IMR-90 (cell line): ENCODE measurements around the gene ERMP1. TPM values are rescaled to one million over a fixed set of nuclear protein-coding genes. Genes with fewer than 3 reads are reported as not detected.

ENCODE experiments used
- ATAC-seq: fragments of 200-7000 bp; cut with Tn5 transposase; 2 replicates; pipeline ENCODE4 v1.9.1; 2020; ENCODE audit warnings: low read depth, mild to moderate bottlenecking, moderate library complexity
- BruUV-seq: library from RNA; stranded (reverse); fragments of 400-500 nt; replicated peaks from 2 replicates; lab custom pipeline; 2021; lab: Mats Ljungman, UMichigan
- CTCF ChIA-PET: fragments of 300-600 bp; formaldehyde crosslinking; extraction: SDS; loops from one replicate; lab custom pipeline; 2021; ENCODE audit warnings: antibody characterized with exemption; lab: Yijun Ruan, JAX
- POLR2A ChIA-PET: fragments of 300-600 bp; sonication (Branson Sonifier 250); formaldehyde crosslinking; loops from one replicate; lab custom pipeline; 2022; ENCODE audit warnings: antibody characterized with exemption; ENCODE audit not compliant: unreplicated experiment; lab: Charles Lee
- DNase-seq: peaks from one replicate; pipeline ENCODE4 v3.0.0; 2013
- H2AFZ ChIP-seq: replicated peaks from 2 replicates; pipeline ENCODE3; 2013; ENCODE audit warnings: low read length, mild to moderate bottlenecking; ENCODE audit not compliant: poor library complexity
- H2AK5ac ChIP-seq: 2 replicates; pipeline ENCODE4 v1.6.1; 2013; ENCODE audit warnings: low read depth, low read length, inconsistent platforms
- H2AK9ac ChIP-seq: replicated peaks from 2 replicates; pipeline ENCODE3; 2013; ENCODE audit warnings: mild to moderate bottlenecking, low read depth, low read length, moderate library complexity; ENCODE audit not compliant: poor library complexity
- H2BK120ac ChIP-seq: 2 replicates; pipeline ENCODE4 v1.6.1; 2013; ENCODE audit warnings: low read depth, low read length, inconsistent platforms
- H2BK15ac ChIP-seq: 3 replicates; pipeline ENCODE4 v1.6.1; 2013; ENCODE audit warnings: low read depth, low read length, inconsistent platforms
- H2BK20ac ChIP-seq: 2 replicates; pipeline ENCODE4 v1.6.1; 2013; ENCODE audit warnings: low read depth, mild to moderate bottlenecking, inconsistent platforms, low read length, moderate library complexity
- H2BK5ac ChIP-seq: 2 replicates; pipeline ENCODE4 v1.6.1; 2013; ENCODE audit warnings: mild to moderate bottlenecking, low read depth, low read length, inconsistent platforms; ENCODE audit not compliant: poor library complexity, severe bottlenecking
- H3K14ac ChIP-seq: replicated peaks from 2 replicates; pipeline ENCODE4 v1.6.1; 2013; ENCODE audit warnings: low read depth, low read length, inconsistent platforms
- H3K18ac ChIP-seq: 2 replicates; pipeline ENCODE4 v1.6.1; 2013; ENCODE audit warnings: low read depth, low read length, control low read depth
- H3K23ac ChIP-seq: 2 replicates; pipeline ENCODE4 v1.6.1; 2013; ENCODE audit warnings: low read depth, low read length, inconsistent platforms
- H3K27ac ChIP-seq: 2 replicates; pipeline ENCODE4 v1.5.1; 2013; ENCODE audit warnings: mild to moderate bottlenecking, control low read depth, low read length; ENCODE audit not compliant: insufficient read depth
- H3K27me3 ChIP-seq: 2 replicates; pipeline ENCODE4 v1.6.1; 2013; ENCODE audit warnings: low read length; ENCODE audit not compliant: control insufficient read depth, insufficient read depth
- H3K36me3 ChIP-seq: 2 replicates; pipeline ENCODE4 v1.6.1; 2013; ENCODE audit warnings: low read length, mixed read lengths; ENCODE audit not compliant: control insufficient read depth, insufficient read depth
- H3K4ac ChIP-seq: 2 replicates; pipeline ENCODE4 v1.6.1; 2013; ENCODE audit warnings: low read depth, low read length, inconsistent platforms
- H3K4me1 ChIP-seq: 2 replicates; pipeline ENCODE4 v1.6.1; 2013; ENCODE audit warnings: low read length, mixed read lengths; ENCODE audit not compliant: control insufficient read depth, insufficient read depth
- H3K4me2 ChIP-seq: 2 replicates; pipeline ENCODE4 v1.6.1; 2013; ENCODE audit warnings: low read depth, mild to moderate bottlenecking, control low read depth, low read length, moderate library complexity
- H3K4me3 ChIP-seq: 2 replicates; pipeline ENCODE4 v1.5.1; 2013; ENCODE audit warnings: low read depth, mild to moderate bottlenecking, control low read depth, low read length, moderate library complexity; ENCODE audit not compliant: insufficient read depth
- H3K56ac ChIP-seq: 2 replicates; pipeline ENCODE4 v1.6.1; 2013; ENCODE audit warnings: low read length, inconsistent platforms; ENCODE audit not compliant: insufficient read depth; ENCODE audit errors: extremely low read depth
- H3K79me1 ChIP-seq, 2 experiments: 2 replicates each; pipeline ENCODE4 v1.6.1; 2013; ENCODE audit warnings: low read length in 2 of 2, inconsistent platforms in 1 of 2, low read depth in 1 of 2
- H3K9ac ChIP-seq: 2 replicates; pipeline ENCODE4 v1.6.1; 2013; ENCODE audit warnings: low read depth, low read length, control low read depth
- H3K9me1 ChIP-seq: 2 replicates; pipeline ENCODE4 v1.6.1; 2013; ENCODE audit warnings: low read length, inconsistent platforms; ENCODE audit not compliant: insufficient read depth
- H3K9me3 ChIP-seq: 2 replicates; pipeline ENCODE4 v1.6.1; 2013; ENCODE audit warnings: low read length; ENCODE audit not compliant: control insufficient read depth, insufficient read depth
- H4K20me1 ChIP-seq: 2 replicates; pipeline ENCODE4 v1.6.1; 2013; ENCODE audit warnings: low read length, inconsistent platforms; ENCODE audit not compliant: insufficient read depth
- H4K5ac ChIP-seq: 2 replicates; pipeline ENCODE4 v1.6.1; 2013; ENCODE audit warnings: mild to moderate bottlenecking, low read depth, low read length, control low read depth
- H4K8ac ChIP-seq, 2 experiments: 2 replicates each; pipeline ENCODE4 v1.6.1; 2013; ENCODE audit warnings: low read depth in 2 of 2, low read length in 2 of 2, control low read depth in 1 of 2, inconsistent platforms in 1 of 2
- H4K91ac ChIP-seq: 2 replicates; pipeline ENCODE4 v1.6.1; 2013; ENCODE audit warnings: low read depth, low read length, inconsistent platforms; ENCODE audit not compliant: insufficient read depth
- CTCF ChIP-seq: conservative IDR thresholded peaks from 2 replicates; pipeline ENCODE4 v1.5.1; 2012; ENCODE audit warnings: mild to moderate bottlenecking, low read depth, low read length, improper control_type of control experiment
- ELK1 ChIP-seq: fragments of 150-350 bp; IDR thresholded peaks from 2 replicates; pipeline ENCODE4 v1.6.1; 2016; ENCODE audit warnings: low read depth, mild to moderate bottlenecking, low read length, moderate library complexity, borderline replicate concordance
- FOS ChIP-seq: fragments of 150-350 bp; IDR thresholded peaks from 2 replicates; pipeline ENCODE4 v1.6.1; 2016; ENCODE audit warnings: low read depth, low read length
- WGBS, 2 experiments: methylation state at CpG; one replicate each; pipeline versions ENCODE4 v1.1.5 to v1.1.7; 2013; ENCODE audit warnings: missing lambda C conversion rate in 2 of 2; ENCODE audit not compliant: insufficient read length in 1 of 2; ENCODE audit errors: extremely low coverage in 2 of 2; 5-methylcytosine and 5-hydroxymethylcytosine counted together
- dilution Hi-C: fragments of 300-500 bp; cut with HindIII; formaldehyde crosslinking; loops from one replicate; pipeline ENCODE4 v1.14.3; 2018; ENCODE audit warnings: low sequenced_read_pairs; ENCODE audit not compliant: unreplicated experiment
- in situ Hi-C: fragments of 300-500 bp; cut with MboI; formaldehyde crosslinking; loops from 3 replicates; pipeline ENCODE4 v1.14.3; 2019; ENCODE audit warnings: low sequenced_read_pairs, inconsistent platforms, mixed read lengths
- intact Hi-C: fragments of 100-400 bp; cut with micrococcal nuclease; formaldehyde crosslinking; loops from 2 replicates; pipeline ENCODE4 v1.10.0; 2022
- polyA plus RNA-seq, 3 experiments: library from polyadenylated mRNA; depleted of rRNA; stranded (reverse); fragments of >200 nt; gene quantifications; 2 replicates each; pipeline ENCODE4 v1.2.3, GENCODE V29; 2012; ENCODE audit warnings: low replicate concordance in 1 of 3
- total RNA-seq: library from RNA; depleted of rRNA; stranded (reverse); fragments of >200 nt; gene quantifications from 2 replicates; pipeline ENCODE4 v1.2.3, GENCODE V29; 2012
- TF ChIP-seq, protein P1 (sequence below): fragments of 150-350 bp; IDR thresholded peaks from 2 replicates; pipeline ENCODE4 v1.6.1; 2017; ENCODE audit warnings: mild to moderate bottlenecking, antibody characterized with exemption, low read length, low read depth

The ERMP1 gene
- total and polyA plus RNA-seq, 2 of the 4 experiments (the other 2 are of a cell fraction) = 2.2 to 4.7 TPM

DNA sequence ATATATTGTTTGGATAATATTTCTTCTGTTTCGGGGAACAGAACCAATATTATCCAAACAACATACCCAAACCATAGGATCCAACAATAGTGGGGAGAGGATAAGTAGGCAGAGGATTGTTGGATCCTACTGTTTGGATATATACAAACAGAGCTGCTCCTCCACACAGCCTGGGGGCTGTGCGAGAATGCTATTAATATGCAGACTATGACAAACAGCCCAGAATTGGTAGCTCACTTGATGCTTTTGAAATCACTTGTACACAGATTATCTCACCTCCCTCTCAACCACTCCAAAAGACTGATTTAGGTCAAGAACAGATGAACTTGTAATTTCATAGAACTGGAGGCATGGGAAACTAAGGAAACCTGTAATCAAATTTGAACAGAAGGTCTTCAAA lies 33.4 kb upstream of the ERMP1 start:
- H3K4me3 ChIP-seq = no peak overlapping the region
- H2AK9ac ChIP-seq = no peak overlapping the region
- ChIA-PET POLR2A (no interaction called here), CTCF (interaction anchor here (1.0 kb wide), 1 partner anchor 19 kb away, joined by 3 read pairs; no protein-coding TSS in a partner anchor)
- H4K5ac ChIP-seq = no peak overlapping the region
- no peak for TF ChIP-seq CTCF
- TF ChIP-seq, protein P1, sequence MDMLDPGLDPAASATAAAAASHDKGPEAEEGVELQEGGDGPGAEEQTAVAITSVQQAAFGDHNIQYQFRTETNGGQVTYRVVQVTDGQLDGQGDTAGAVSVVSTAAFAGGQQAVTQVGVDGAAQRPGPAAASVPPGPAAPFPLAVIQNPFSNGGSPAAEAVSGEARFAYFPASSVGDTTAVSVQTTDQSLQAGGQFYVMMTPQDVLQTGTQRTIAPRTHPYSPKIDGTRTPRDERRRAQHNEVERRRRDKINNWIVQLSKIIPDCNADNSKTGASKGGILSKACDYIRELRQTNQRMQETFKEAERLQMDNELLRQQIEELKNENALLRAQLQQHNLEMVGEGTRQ = no peak
- TF ChIP-seq FOS = no peak
- TF ChIP-seq ELK1 = no peak
- no peak overlapping the region for H3K4me2 ChIP-seq
- no peaks in the 10 kb centered on the region for H3K36me3 ChIP-seq
- H3K9me1 ChIP-seq = no peaks in the 10 kb centered on the region; the same call in 1 of the 2 replicates
- no peak overlapping the region for H2AK5ac ChIP-seq
- H4K20me1 ChIP-seq = no peaks in the 10 kb centered on the region
- DNase-seq (no peak), ATAC-seq (no peak)
- dilution Hi-C loops = no loop called here
- no peaks in the 10 kb centered on the region for H3K79me1 ChIP-seq
- in situ Hi-C loops = no loop called here
- no peak overlapping the region for H3K4ac ChIP-seq
- BruUV-seq = no TSS peak
- no peak overlapping the region for H3K23ac ChIP-seq
- no peak overlapping the region for H3K56ac ChIP-seq
- no peak overlapping the region for H2BK15ac ChIP-seq
- H2BK5ac ChIP-seq = no peak overlapping the region
- no peaks in the 10 kb centered on the region; the same call in 1 of the 2 replicates for H3K27me3 ChIP-seq
- no peaks in the 10 kb centered on the region for H3K4me1 ChIP-seq
- H3K27ac ChIP-seq = no peak overlapping the region
- no peak overlapping the region for H2AFZ ChIP-seq
- H3K9me3 ChIP-seq = no peaks in the 10 kb centered on the region
- no CpG with 5 or more reads among the region's 2 CpGs for WGBS, 2 experiments
- no peak overlapping the region for H2BK20ac ChIP-seq
- intact Hi-C loops = no loop called here
- H3K14ac ChIP-seq = no peak overlapping the region
- no peak overlapping the region for H4K91ac ChIP-seq
- H3K18ac ChIP-seq = no peak overlapping the region
- H4K8ac ChIP-seq = no peak overlapping the region
- no peak overlapping the region for H3K9ac ChIP-seq
- no peak overlapping the region for H2BK120ac ChIP-seq
